Measurements from ENCODE around the gene IKBKG. TPM values are rescaled to one million over a fixed set of nuclear protein-coding genes. Genes with fewer than 3 reads are reported as not detected.

Gene IKBKG
- total and polyA plus RNA-seq, 2 of the 8 experiments (the other 6 are each of a cell fraction or from before 2014, with no cell fraction given) = 17.5 to 18.1 TPM

DNA sequence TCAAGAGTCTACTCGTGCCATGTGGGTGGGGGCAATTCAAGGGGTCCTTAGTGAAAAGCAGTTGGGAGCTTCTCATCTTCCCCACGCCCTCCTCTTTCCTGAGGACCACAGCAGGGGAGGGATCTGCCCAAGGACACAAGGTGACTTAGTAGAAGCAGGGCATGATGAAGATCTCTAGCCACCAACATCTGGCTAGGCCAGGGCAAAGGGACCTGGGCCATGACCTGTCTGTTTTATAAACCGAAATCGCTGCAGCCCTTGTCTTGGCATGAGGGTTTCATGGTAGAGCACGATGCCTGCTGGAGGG lies 5.9 kb upstream of the IKBKG start:
- Histone ChIP-seq H3K4me1 (replicated peaks in 1 of 4; ENCODE audit: control insufficient read depth in 3 of 4, insufficient read depth in 4 of 4, low read length in 3 of 4) (peaks cover 0 to 3% (median 1%) of the 10 kb centered on the region in 4 experiments; a peak in 3 of 7 replicates), H4K91ac (replicated peaks; ENCODE audit: insufficient read length, low read length) (no peak overlapping the region), H2BK120ac (replicated peaks; ENCODE audit: low read depth, low read length) (no peak overlapping the region), H4K5ac (ENCODE audit: insufficient read length, low read depth, low read length) (no peak overlapping the region), H3K79me1 (ENCODE audit: low read depth, low read length) (no peaks in the 10 kb centered on the region; the same call in 1 of the 2 replicates), H3K4me2 (ENCODE audit: insufficient read depth in 1 of 2, low read depth in 2 of 2, low read length in 2 of 2) (no peak overlapping the region), H2AFZ (ENCODE audit: low read length) (no peak overlapping the region), H3K23me2 (ENCODE audit: low read depth, low read length) (peaks cover 3% of the 10 kb centered on the region; the same call in 1 of the 2 replicates), H3K27me3 (replicated peaks in 1 of 4; ENCODE audit: control insufficient read depth in 3 of 4, extremely low read depth in 1 of 4, insufficient read depth in 3 of 4, low read length in 3 of 4) (no peaks in the 10 kb centered on the region), H2BK20ac (ENCODE audit: low read length) (no peak overlapping the region), H2AK5ac (ENCODE audit: low read depth, low read length) (no peak overlapping the region), H2BK5ac (ENCODE audit: low read depth, low read length) (no peak overlapping the region), H3K9ac (replicated peaks in 1 of 4; ENCODE audit: extremely low read depth in 1 of 4, low read depth in 3 of 4, low read length in 3 of 4) (no peak overlapping the region), H4K20me1 (replicated peaks in 1 of 2; ENCODE audit: control insufficient read depth in 1 of 2, insufficient read depth in 2 of 2, low read length in 2 of 2) (peaks cover 0 to 4% of the 10 kb centered on the region in 2 experiments), H3K27ac (ENCODE audit: low read depth, low read length) (no peak overlapping the region), H3K79me2 (ENCODE audit: control insufficient read depth in 1 of 2, insufficient read depth in 2 of 2, low read length in 2 of 2) (no peaks in the 10 kb centered on the region), H3K4me3 (ENCODE audit: extremely low read depth in 1 of 4, insufficient read depth in 2 of 4, low read depth in 3 of 4, low read length in 4 of 4) (no peak overlapping the region), H3K56ac (replicated peaks; ENCODE audit: insufficient read length, low read depth, low read length) (no peak overlapping the region), H3K18ac (ENCODE audit: extremely low read depth, low read length) (no peak overlapping the region), H2BK12ac (ENCODE audit: low read depth, low read length) (no peak overlapping the region), H3K14ac (ENCODE audit: insufficient read length) (no peak overlapping the region), H3K36me3 (ENCODE audit: control insufficient read depth in 2 of 4, insufficient read depth in 4 of 4, low read length in 3 of 4) (peaks cover 0 to 12% (median 6%) of the 10 kb centered on the region in 4 experiments; a peak in 5 of 8 replicates), H3K4ac (replicated peaks; ENCODE audit: insufficient read length, low read depth, low read length) (no peak overlapping the region), H2BK15ac (ENCODE audit: low read length) (no peak overlapping the region), H3K23ac (ENCODE audit: insufficient read length) (no peak overlapping the region), H3K9me3 (ENCODE audit: insufficient read depth in 2 of 2, low read depth in 1 of 2, low read length in 1 of 2) (no peaks in the 10 kb centered on the region; a peak in 1 of 4 replicates), H4K8ac (ENCODE audit: extremely low read depth, insufficient read depth, low read length) (no peak overlapping the region)
- CTCF ChIA-PET (ENCODE audit: partially characterized antibody) = no interaction called here
- DNase-seq (ENCODE audit: low read depth in 1 of 2, low spot score in 2 of 2) (no peak), FAIRE-seq (no peak)
- no peak for TF ChIP-seq CBX5 (IDR thresholded peaks at IDR 0.05; ENCODE audit: low read depth, low read length)
- TF ChIP-seq, protein P1, sequence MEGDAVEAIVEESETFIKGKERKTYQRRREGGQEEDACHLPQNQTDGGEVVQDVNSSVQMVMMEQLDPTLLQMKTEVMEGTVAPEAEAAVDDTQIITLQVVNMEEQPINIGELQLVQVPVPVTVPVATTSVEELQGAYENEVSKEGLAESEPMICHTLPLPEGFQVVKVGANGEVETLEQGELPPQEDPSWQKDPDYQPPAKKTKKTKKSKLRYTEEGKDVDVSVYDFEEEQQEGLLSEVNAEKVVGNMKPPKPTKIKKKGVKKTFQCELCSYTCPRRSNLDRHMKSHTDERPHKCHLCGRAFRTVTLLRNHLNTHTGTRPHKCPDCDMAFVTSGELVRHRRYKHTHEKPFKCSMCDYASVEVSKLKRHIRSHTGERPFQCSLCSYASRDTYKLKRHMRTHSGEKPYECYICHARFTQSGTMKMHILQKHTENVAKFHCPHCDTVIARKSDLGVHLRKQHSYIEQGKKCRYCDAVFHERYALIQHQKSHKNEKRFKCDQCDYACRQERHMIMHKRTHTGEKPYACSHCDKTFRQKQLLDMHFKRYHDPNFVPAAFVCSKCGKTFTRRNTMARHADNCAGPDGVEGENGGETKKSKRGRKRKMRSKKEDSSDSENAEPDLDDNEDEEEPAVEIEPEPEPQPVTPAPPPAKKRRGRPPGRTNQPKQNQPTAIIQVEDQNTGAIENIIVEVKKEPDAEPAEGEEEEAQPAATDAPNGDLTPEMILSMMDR (IDR thresholded peaks at IDR 0.05; ENCODE audit: control extremely low read depth in 1 of 3, insufficient read depth in 1 of 3, low read depth in 1 of 3, low read length in 3 of 3) = no peak
- TF ChIP-seq, protein P2, sequence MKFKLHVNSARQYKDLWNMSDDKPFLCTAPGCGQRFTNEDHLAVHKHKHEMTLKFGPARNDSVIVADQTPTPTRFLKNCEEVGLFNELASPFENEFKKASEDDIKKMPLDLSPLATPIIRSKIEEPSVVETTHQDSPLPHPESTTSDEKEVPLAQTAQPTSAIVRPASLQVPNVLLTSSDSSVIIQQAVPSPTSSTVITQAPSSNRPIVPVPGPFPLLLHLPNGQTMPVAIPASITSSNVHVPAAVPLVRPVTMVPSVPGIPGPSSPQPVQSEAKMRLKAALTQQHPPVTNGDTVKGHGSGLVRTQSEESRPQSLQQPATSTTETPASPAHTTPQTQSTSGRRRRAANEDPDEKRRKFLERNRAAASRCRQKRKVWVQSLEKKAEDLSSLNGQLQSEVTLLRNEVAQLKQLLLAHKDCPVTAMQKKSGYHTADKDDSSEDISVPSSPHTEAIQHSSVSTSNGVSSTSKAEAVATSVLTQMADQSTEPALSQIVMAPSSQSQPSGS (IDR thresholded peaks at IDR 0.05; ENCODE audit: low read length) = no peak
- no peak for TF ChIP-seq MAFK (IDR thresholded peaks at IDR 0.05; ENCODE audit: low read depth, low read length)
- no peak for TF ChIP-seq HDAC2 (IDR thresholded peaks at IDR 0.05; ENCODE audit: borderline replicate concordance in 1 of 2, low read depth in 2 of 2, low read length in 2 of 2)
- no peak for TF ChIP-seq POLR2AphosphoS5 (IDR thresholded peaks at IDR 0.05; ENCODE audit: low read depth, low read length)
- TF ChIP-seq EGR1 (IDR thresholded peaks at IDR 0.05; ENCODE audit: borderline replicate concordance, low read depth, low read length) = no peak
- no peak for TF ChIP-seq KDM4A (IDR thresholded peaks at IDR 0.05; ENCODE audit: low read depth, low read length, severe bottlenecking)
- WGBS, 2 experiments (ENCODE audit: extremely low coverage in 1 of 2, insufficient coverage in 1 of 2, insufficient read length in 1 of 2, insufficient replicate concordance in 2 of 2, low coverage in 1 of 2, low lambda C conversion rate in 2 of 2, missing lambda C conversion rate in 1 of 2) = 83% methylated on average over 5 of the region's 5 CpGs; no CpG with 5 or more reads in 1 of the 2 experiments
- POLR2A ChIA-PET (ENCODE audit: partially characterized antibody) = no interaction called here

Measured in H1 (cell line).